K562 (cell line): Measurements from ENCODE around the gene HOXD1. TPM values are rescaled to one million over a fixed set of nuclear protein-coding genes. Genes with fewer than 3 reads are reported as not detected.
A peak's percentile ranks its signal among the peaks of the same experiment; 100 is the strongest.

Source experiments
- ATAC-seq: fragments of 200-7000 bp; cut with Tn5 transposase; 3 replicates; pipeline ENCODE4 v1.9.1; 2020; ENCODE audit warnings: moderate library complexity
- BruUV-seq: library from RNA; stranded (reverse); fragments of 400-500 nt; replicated peaks from 2 replicates; lab custom pipeline; 2021; lab: Mats Ljungman, UMichigan
- CTCF ChIA-PET: fragments of 300-600 bp; formaldehyde crosslinking; extraction: SDS; loops from one replicate; lab custom pipeline; 2021; ENCODE audit warnings: low intra/inter-chr PET ratio; lab: Yijun Ruan, JAX
- POLR2A ChIA-PET: fragments of 300-600, 350-650 bp; sonication (Branson Sonifier 250); formaldehyde crosslinking; extraction: SDS; loops from one replicate; lab custom pipeline; 2021; ENCODE audit warnings: antibody characterized with exemption, inconsistent platforms; lab: Yijun Ruan, JAX
- DNase-seq, 4 experiments: peaks; one replicate each; pipeline versions ENCODE4 v3.0.0 to v3.0.0-alpha.2; 2011 to 2018; ENCODE audit warnings: low spot score in 3 of 4, mixed read lengths in 3 of 4; ENCODE audit errors: extremely low read depth in 1 of 4
- FAIRE-seq: peaks from 2 replicates; lab custom pipeline; 2011; peaks lifted over from hg19 to GRCh38; lab: Jason Lieb, UNC
- H2AFZ ChIP-seq: 2 replicates; pipeline ENCODE4 v1.6.0; 2011; ENCODE audit warnings: low read depth, low read length, control low read depth, inconsistent platforms
- H3K27ac ChIP-seq: fragments of 200-600 bp; 3 replicates; pipeline ENCODE4 v1.8.0; 2011; ENCODE audit warnings: low read depth, mild to moderate bottlenecking, control low read depth, inconsistent platforms, low read length, moderate library complexity, mixed read lengths; ENCODE audit errors: extremely low read depth
- H3K27me3 ChIP-seq, 2 experiments: fragments of 300-600 bp in 1 of 2; 2 replicates in 1 of 2; 3 replicates in 1 of 2; pipeline versions ENCODE4 v1.6.0 to v1.8.0; 2011; ENCODE audit warnings: inconsistent platforms in 2 of 2, low read length in 2 of 2, mild to moderate bottlenecking in 1 of 2, mixed read lengths in 1 of 2, moderate library complexity in 1 of 2; ENCODE audit not compliant: control insufficient read depth in 2 of 2, insufficient read depth in 2 of 2
- H3K36me3 ChIP-seq: fragments of 300-600 bp; 3 replicates; pipeline ENCODE4 v1.8.0; 2011; ENCODE audit warnings: mild to moderate bottlenecking, low read length, inconsistent platforms; ENCODE audit not compliant: control insufficient read depth, insufficient read depth
- H3K4me1 ChIP-seq, 2 experiments: fragments of 200-600 bp in 1 of 2; replicated peaks in 1 of 2; 2 replicates in 1 of 2; 3 replicates in 1 of 2; pipeline versions ENCODE4 v1.5.1 to v1.8.0; 2011; ENCODE audit warnings: inconsistent platforms in 2 of 2, low read length in 2 of 2, mild to moderate bottlenecking in 1 of 2, mixed read lengths in 1 of 2, moderate library complexity in 1 of 2; ENCODE audit not compliant: control insufficient read depth in 2 of 2, insufficient read depth in 2 of 2
- H3K4me2 ChIP-seq: 2 replicates; pipeline ENCODE4 v1.6.1; 2011; ENCODE audit warnings: low read length, control low read depth, inconsistent platforms, mixed read lengths; ENCODE audit not compliant: insufficient read depth
- H3K4me3 ChIP-seq: fragments of 200-600 bp; sonication (generic), shearing (Covaris generic); 2 replicates; pipeline ENCODE4 v1.5.1; 2016; ENCODE audit warnings: control low read depth, inconsistent platforms
- H3K79me2 ChIP-seq: fragments of 200-600 bp; 3 replicates; pipeline ENCODE4 v1.8.0; 2011; ENCODE audit warnings: low read length, inconsistent platforms; ENCODE audit not compliant: control insufficient read depth, insufficient read depth
- H3K9ac ChIP-seq, 2 experiments: 2 replicates each; pipeline versions ENCODE4 v1.6.0 to v1.6.1; 2011; ENCODE audit warnings: low read depth in 2 of 2, low read length in 2 of 2, control low read depth in 1 of 2, inconsistent platforms in 1 of 2, mild to moderate bottlenecking in 1 of 2, mixed read lengths in 1 of 2; ENCODE audit not compliant: insufficient read depth in 1 of 2
- H3K9me1 ChIP-seq: one replicate; pipeline ENCODE4 v1.6.0; 2011; ENCODE audit warnings: inconsistent platforms, mild to moderate bottlenecking, low read length, moderate library complexity; ENCODE audit not compliant: control insufficient read depth, insufficient read depth
- H3K9me3 ChIP-seq: replicated peaks from 2 replicates; pipeline ENCODE4 v1.5.1; 2011; ENCODE audit warnings: low read depth, low read length, inconsistent platforms; ENCODE audit not compliant: control insufficient read depth, insufficient read depth
- H4K20me1 ChIP-seq: replicated peaks from 2 replicates; pipeline ENCODE4 v1.6.1; 2011; ENCODE audit warnings: low read length, inconsistent platforms, mixed read lengths; ENCODE audit not compliant: control insufficient read depth, insufficient read depth
- WGBS: fragments of 100-300 bp; shearing (Covaris generic); methylation state at CpG from one replicate; pipeline ENCODE4 v1.1.6; 2016; ENCODE audit warnings: low coverage, mixed read lengths; ENCODE audit not compliant: insufficient coverage; ENCODE audit errors: missing lambda C conversion rate; 5-methylcytosine and 5-hydroxymethylcytosine counted together
- in situ Hi-C: fragments of 300-500 bp; cut with MboI; formaldehyde crosslinking; loops from 4 replicates; pipeline ENCODE4 v1.15.0; 2018; ENCODE audit warnings: inconsistent platforms, mixed read lengths
- intact Hi-C: fragments of 100-400 bp; cut with micrococcal nuclease; formaldehyde crosslinking; loops from 2 replicates; pipeline ENCODE4 v1.14.2; 2022
- polyA plus RNA-seq, 8 experiments: library from polyadenylated mRNA; depleted of rRNA in 4 of 8; stranded (reverse) in 5 of 8; unstranded in 3 of 8; fragments of >200 nt; fragmentation: Nextera tagmentation in 2 of 8; fragmentation: Illumina TruSeq in 1 of 8; extraction: Ambion mirVana in 2 of 8; extraction: Trizol in 1 of 8; gene quantifications; 2 replicates each; pipeline versions ENCODE4 v1.2.1 to v1.2.3, GENCODE V29; 2011 to 2014; ENCODE audit warnings: inconsistent platforms in 1 of 8, missing spikeins in 1 of 8
- total RNA-seq, 7 experiments: library from RNA; depleted of rRNA in 6 of 7; stranded (reverse); fragments of >200 nt in 6 of 7; fragmentation: Illumina TruSeq in 2 of 7; extraction: Trizol in 2 of 7; gene quantifications; 2 replicates each; pipeline versions ENCODE4 v1.2.1 to v1.2.3, GENCODE V29; 2011 to 2021; ENCODE audit warnings: low replicate concordance in 1 of 7
- TF ChIP-seq, protein P1 (sequence below): sonication (generic); formaldehyde crosslinking; IDR thresholded peaks from 2 replicates; pipeline ENCODE4 v1.5.0; 2020; ENCODE audit warnings: missing genetic modification reagents
- TF ChIP-seq, protein P2 (sequence below): fragments of 200-800 bp; sonication (Bioruptor generic); IDR thresholded peaks from 2 replicates; pipeline ENCODE4 v1.6.1; 2016; ENCODE audit warnings: missing genetic modification characterization, missing compliant biosample characterization

Gene HOXD1
- total and polyA plus RNA-seq, 9 of the 15 experiments (the other 6 are each of a cell fraction or from before 2014, with no cell fraction given), result not detected

DNA sequence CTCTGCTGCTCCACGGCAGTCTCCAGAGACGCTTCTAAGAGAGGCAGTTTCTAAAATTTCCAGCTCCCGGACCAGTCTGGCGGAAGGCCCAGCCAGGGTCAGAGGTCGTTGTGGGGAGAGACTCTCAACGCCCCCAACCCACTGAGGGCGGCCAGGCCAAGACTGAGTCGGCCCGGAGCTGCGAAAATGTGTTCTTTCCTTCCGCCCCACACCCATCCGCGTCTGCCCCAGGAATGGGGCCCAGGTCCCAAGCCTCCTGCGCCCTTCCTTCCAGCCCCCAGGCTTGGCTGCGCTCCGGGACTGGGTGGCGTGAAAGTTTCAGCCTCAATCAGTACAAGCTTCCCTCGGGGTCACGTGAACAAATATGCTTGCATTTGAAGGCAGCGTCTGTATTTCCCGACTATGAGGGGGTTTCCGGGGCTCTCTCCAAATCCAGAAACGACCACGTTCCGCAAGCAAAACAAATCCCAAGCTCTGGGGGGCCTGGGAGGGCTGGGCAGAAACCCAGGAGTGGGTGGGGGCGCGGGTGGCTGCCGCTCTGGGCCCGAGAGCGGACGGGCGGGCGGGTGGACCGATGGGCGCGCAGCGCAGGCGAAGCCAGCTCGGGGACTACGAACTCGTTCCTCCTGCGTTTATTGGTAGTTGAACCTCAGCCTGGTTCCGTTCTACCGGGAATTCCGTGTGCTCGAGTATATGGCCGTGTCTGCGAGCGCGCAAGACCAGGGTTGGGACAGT lies 28.1 kb upstream of the HOXD1 start:
- ATAC-seq, result no peak
- BruUV-seq, result no TSS peak
- Histone ChIP-seq H4K20me1 (peaks cover 8% of the 10 kb centered on the region), H3K36me3 (no peaks in the 10 kb centered on the region), H3K9ac (no peak overlapping the region), H3K9me1 (no peaks in the 10 kb centered on the region), H3K4me3 (no peak overlapping the region), H3K27me3 (peaks cover 78 to 90% of the 10 kb centered on the region in 2 experiments), H3K9me3 (no peaks in the 10 kb centered on the region), H3K4me2 (no peak overlapping the region), H3K4me1 (peaks cover 0 to 28% of the 10 kb centered on the region in 2 experiments; a peak in 3 of 5 replicates), H3K79me2 (no peaks in the 10 kb centered on the region), H3K27ac (no peak overlapping the region), H2AFZ (no peak overlapping the region)
- intact Hi-C loops (no loop called here), in situ Hi-C loops (no loop called here)
- no peak for DNase-seq
- 10% methylated on average over 47 of the region's 50 CpGs for WGBS
- TF ChIP-seq, protein P1, sequence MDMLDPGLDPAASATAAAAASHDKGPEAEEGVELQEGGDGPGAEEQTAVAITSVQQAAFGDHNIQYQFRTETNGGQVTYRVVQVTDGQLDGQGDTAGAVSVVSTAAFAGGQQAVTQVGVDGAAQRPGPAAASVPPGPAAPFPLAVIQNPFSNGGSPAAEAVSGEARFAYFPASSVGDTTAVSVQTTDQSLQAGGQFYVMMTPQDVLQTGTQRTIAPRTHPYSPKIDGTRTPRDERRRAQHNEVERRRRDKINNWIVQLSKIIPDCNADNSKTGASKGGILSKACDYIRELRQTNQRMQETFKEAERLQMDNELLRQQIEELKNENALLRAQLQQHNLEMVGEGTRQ (CRISPR knock-in tag), result 0 out of 2 replicates have a peak, but pooled peaks have one; percentile 9
- TF ChIP-seq, protein P2, sequence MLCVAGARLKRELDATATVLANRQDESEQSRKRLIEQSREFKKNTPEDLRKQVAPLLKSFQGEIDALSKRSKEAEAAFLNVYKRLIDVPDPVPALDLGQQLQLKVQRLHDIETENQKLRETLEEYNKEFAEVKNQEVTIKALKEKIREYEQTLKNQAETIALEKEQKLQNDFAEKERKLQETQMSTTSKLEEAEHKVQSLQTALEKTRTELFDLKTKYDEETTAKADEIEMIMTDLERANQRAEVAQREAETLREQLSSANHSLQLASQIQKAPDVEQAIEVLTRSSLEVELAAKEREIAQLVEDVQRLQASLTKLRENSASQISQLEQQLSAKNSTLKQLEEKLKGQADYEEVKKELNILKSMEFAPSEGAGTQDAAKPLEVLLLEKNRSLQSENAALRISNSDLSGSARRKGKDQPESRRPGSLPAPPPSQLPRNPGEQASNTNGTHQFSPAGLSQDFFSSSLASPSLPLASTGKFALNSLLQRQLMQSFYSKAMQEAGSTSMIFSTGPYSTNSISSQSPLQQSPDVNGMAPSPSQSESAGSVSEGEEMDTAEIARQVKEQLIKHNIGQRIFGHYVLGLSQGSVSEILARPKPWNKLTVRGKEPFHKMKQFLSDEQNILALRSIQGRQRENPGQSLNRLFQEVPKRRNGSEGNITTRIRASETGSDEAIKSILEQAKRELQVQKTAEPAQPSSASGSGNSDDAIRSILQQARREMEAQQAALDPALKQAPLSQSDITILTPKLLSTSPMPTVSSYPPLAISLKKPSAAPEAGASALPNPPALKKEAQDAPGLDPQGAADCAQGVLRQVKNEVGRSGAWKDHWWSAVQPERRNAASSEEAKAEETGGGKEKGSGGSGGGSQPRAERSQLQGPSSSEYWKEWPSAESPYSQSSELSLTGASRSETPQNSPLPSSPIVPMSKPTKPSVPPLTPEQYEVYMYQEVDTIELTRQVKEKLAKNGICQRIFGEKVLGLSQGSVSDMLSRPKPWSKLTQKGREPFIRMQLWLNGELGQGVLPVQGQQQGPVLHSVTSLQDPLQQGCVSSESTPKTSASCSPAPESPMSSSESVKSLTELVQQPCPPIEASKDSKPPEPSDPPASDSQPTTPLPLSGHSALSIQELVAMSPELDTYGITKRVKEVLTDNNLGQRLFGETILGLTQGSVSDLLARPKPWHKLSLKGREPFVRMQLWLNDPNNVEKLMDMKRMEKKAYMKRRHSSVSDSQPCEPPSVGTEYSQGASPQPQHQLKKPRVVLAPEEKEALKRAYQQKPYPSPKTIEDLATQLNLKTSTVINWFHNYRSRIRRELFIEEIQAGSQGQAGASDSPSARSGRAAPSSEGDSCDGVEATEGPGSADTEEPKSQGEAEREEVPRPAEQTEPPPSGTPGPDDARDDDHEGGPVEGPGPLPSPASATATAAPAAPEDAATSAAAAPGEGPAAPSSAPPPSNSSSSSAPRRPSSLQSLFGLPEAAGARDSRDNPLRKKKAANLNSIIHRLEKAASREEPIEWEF (CRISPR knock-in tag), result no peak
- ChIA-PET CTCF (no interaction called here), POLR2A (interaction anchor here (0.7 to 1.2 kb wide), 3 partner anchors 21 to 65 kb away, joined by 3 read pairs; no protein-coding TSS in a partner anchor)
- no peak for FAIRE-seq
